Measurements from ENCODE around the gene MIEF1. TPM values are rescaled to one million over a fixed set of nuclear protein-coding genes. Genes with fewer than 3 reads are reported as not detected.

MIEF1 gene
- total and polyA plus RNA-seq, 4 donors: 7.1 to 28.9 (median 17.4) TPM

- WGBS, 2 donors: 74 to 81% methylated on average over 11 of the region's 11 CpGs
- peaks cover 0 to 3% (median 0%) of the 10 kb centered on the region in 4 donors for H3K36me3 ChIP-seq (ENCODE audit: control insufficient read depth in 4 of 4, insufficient read depth in 4 of 4, low read length in 4 of 4)
- H3K9me3 ChIP-seq (ENCODE audit: control insufficient read depth in 4 of 4, insufficient read depth in 3 of 4, low read length in 3 of 4): no peaks in the 10 kb centered on the region
- ATAC-seq (ENCODE audit: insufficient read depth, low FRiP score) (no peak), DNase-seq (no peak)
- no peak overlapping the region for H3K9ac ChIP-seq (ENCODE audit: insufficient read depth in 1 of 2, low read length in 2 of 2)
- TF ChIP-seq CTCF (IDR thresholded peaks at IDR 0.05; ENCODE audit: control extremely low read depth, extremely low read depth): no peak
- peak overlapping the region in 1 of 2 donors; percentile 23 for H3K27ac ChIP-seq (ENCODE audit: low read depth in 1 of 2, low read length in 1 of 2)
- no peak overlapping the region for H3K4me3 ChIP-seq
- H3K4me1 ChIP-seq (ENCODE audit: control insufficient read depth in 5 of 5, insufficient read depth in 5 of 5, low read length in 5 of 5): peaks cover 0 to 63% (median 26%) of the 10 kb centered on the region in 5 donors
- H3K27me3 ChIP-seq (ENCODE audit: control insufficient read depth in 3 of 3, insufficient read depth in 3 of 3, low read length in 2 of 3): no peaks in the 10 kb centered on the region
These were observed 27.6 kb upstream of the MIEF1 start for GRCh38 chr22:39474351-39475111.

GRCh38 chr22:39475337-39475736 is 26.8 kb upstream of the MIEF1 start:
- Histone ChIP-seq H3K36me3 (ENCODE audit: control insufficient read depth in 4 of 4, insufficient read depth in 4 of 4, low read length in 4 of 4) (peaks cover 0 to 3% (median 0%) of the 10 kb centered on the region in 4 donors), H3K9me3 (ENCODE audit: control insufficient read depth in 4 of 4, insufficient read depth in 3 of 4, low read length in 3 of 4) (no peaks in the 10 kb centered on the region), H3K27ac (ENCODE audit: low read depth in 1 of 2, low read length in 1 of 2) (no peak overlapping the region), H3K4me1 (ENCODE audit: control insufficient read depth in 5 of 5, insufficient read depth in 5 of 5, low read length in 5 of 5) (peaks cover 0 to 56% (median 22%) of the 10 kb centered on the region in 5 donors), H3K9ac (ENCODE audit: insufficient read depth in 1 of 2, low read length in 2 of 2) (no peak overlapping the region), H3K4me3 (no peak overlapping the region), H3K27me3 (ENCODE audit: control insufficient read depth in 3 of 3, insufficient read depth in 3 of 3, low read length in 2 of 3) (no peaks in the 10 kb centered on the region)
- ATAC-seq (ENCODE audit: insufficient read depth, low FRiP score) (no peak), DNase-seq (no peak)
- TF ChIP-seq CTCF (IDR thresholded peaks at IDR 0.05; ENCODE audit: control extremely low read depth, extremely low read depth): no peak
- 77 to 93% methylated on average over 9 of the region's 9 CpGs for WGBS, 2 donors

DNA sequence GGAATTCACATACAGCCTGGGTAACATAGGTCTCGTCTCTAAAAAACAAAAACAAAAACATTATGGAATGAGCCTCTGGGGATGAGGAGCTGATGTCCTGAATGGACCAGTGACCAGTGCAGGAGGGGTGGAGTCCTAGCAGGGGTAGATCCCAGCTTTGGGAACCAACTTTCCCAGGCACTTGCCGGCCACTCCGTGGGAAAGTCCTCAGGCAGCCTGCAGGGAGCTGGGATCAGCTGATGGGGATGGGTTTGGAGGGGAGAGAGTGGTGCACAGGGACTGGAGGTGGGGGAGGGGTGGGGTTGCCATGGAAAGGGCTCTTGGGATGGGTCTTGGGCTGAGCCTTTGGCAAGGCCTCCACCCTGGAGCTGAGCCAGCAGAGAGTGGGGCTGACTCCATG is 26.2 kb upstream of the MIEF1 start:
- no peak for DNase-seq
- H3K9ac ChIP-seq (ENCODE audit: insufficient read depth in 1 of 2, low read length in 2 of 2): no peak overlapping the region
- 83 to 90% methylated on average over 3 of the region's 3 CpGs for WGBS, 2 donors
- H3K36me3 ChIP-seq (ENCODE audit: control insufficient read depth in 4 of 4, insufficient read depth in 4 of 4, low read length in 4 of 4): peaks cover 0 to 3% (median 0%) of the 10 kb centered on the region in 4 donors
- no peaks in the 10 kb centered on the region for H3K9me3 ChIP-seq (ENCODE audit: control insufficient read depth in 4 of 4, insufficient read depth in 3 of 4, low read length in 3 of 4)
- no peak for ATAC-seq (ENCODE audit: insufficient read depth, low FRiP score)
- no peak overlapping the region for H3K27ac ChIP-seq (ENCODE audit: low read depth in 1 of 2, low read length in 1 of 2)
- no peak overlapping the region for H3K4me3 ChIP-seq
- no peaks in the 10 kb centered on the region for H3K27me3 ChIP-seq (ENCODE audit: control insufficient read depth in 3 of 3, insufficient read depth in 3 of 3, low read length in 2 of 3)
- no peak for TF ChIP-seq CTCF (IDR thresholded peaks at IDR 0.05; ENCODE audit: control extremely low read depth, extremely low read depth)
- H3K4me1 ChIP-seq (ENCODE audit: control insufficient read depth in 5 of 5, insufficient read depth in 5 of 5, low read length in 5 of 5): peaks cover 0 to 50% (median 16%) of the 10 kb centered on the region in 5 donors
